T-helper 2 cell (primary cell): ENCODE data around the gene EEIG1.

Experiments
- DNase-seq, 5 experiments: peaks; one replicate each; pipeline versions ENCODE4 v3.0.0 to v3.0.0-alpha.2; 2012 to 2022

The EEIG1 gene

GRCh38 chr9:127959398-127959797 is 21.4 kb downstream of the EEIG1 start:
- no peak for DNase-seq

DNA sequence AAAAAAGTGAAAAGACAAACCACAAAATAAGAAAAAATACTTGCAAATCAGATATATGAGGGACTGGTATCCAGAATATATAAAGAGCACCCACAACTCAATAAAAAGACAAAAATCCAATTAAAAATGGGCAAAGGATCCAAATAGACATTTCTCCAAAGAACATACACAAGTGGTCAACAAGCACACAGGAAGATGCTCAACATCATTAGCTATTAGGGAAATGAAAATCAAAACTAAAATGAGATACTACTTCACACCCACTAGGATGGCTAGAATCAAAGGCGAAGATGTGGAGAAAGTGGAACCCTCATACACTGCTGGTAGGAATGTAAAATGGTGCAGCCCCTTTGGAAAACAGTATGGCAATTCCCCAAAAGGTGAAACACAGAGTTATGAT is 22.1 kb downstream of the EEIG1 start:
- DNase-seq = no peak

GRCh38 chr9:127955294-127956015 is 25.3 kb downstream of the EEIG1 start:
- DNase-seq = peak in 4 of 5 experiments; percentile 66 to 82 (median 74)

GRCh38 chr9:127954831-127955293 is 25.9 kb downstream of the EEIG1 start:
- DNase-seq = no peak

GRCh38 chr9:127953768-127954505 is 26.9 kb downstream of the EEIG1 start:
- DNase-seq = peak in 1 of 5 experiments; percentile 67

DNA sequence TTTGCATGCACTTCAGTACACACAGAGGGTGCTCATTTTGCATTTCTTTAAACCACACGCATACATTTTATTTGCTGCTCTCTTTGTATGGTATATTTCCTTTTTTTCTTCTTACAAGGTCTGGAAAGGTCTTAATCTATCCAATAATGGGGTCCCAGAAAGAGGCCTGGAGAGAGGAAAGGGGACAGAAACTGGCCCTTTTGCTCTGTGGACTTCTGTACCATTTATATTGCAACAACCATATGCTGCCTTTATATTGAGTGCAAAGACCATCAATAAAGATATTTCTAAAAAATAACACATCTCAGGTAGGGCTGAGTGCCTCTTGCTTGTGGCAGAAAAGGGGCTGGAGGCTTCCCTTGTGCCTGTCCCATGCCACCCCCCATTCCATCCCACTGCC is 27.6 kb downstream of the EEIG1 start:
- no peak for DNase-seq

- no peak for DNase-seq
Measured at GRCh38 chr9:127950513-127951289, 30.1 kb downstream of the EEIG1 start.

DNA sequence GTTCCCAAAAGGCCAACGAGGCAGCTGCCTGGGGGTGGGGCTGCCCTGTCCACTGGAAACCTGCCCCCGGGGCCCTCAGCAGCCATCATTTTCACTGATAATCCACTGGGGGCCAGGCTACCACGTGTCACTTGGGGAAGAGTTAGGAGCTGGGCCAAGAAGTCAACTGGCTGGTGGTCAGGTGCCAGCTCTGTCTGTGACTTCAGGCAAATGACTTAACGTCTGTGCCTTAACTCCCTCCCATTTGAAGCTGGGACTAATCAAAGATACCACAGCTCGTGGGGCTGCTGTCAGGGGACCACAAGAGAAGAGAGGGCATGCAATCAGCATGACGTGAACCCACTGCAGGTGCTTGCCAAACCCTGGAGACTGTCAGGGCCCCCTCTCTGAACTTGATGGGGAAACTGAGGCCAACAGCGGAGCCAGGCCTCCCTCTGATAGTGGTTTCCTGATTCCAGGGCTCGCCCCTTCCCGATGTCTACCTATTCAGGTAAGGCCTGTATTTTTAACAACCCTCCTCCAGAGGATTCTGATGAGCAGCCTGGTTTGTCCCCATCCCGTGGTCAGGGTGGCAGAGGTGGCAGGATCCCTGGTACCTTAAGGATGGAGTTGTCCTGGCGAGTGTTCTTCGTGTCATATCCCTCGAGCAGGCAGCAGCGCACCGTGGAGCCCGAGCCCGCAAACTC is 30.8 kb downstream of the EEIG1 start:
- DNase-seq = no peak

DNA sequence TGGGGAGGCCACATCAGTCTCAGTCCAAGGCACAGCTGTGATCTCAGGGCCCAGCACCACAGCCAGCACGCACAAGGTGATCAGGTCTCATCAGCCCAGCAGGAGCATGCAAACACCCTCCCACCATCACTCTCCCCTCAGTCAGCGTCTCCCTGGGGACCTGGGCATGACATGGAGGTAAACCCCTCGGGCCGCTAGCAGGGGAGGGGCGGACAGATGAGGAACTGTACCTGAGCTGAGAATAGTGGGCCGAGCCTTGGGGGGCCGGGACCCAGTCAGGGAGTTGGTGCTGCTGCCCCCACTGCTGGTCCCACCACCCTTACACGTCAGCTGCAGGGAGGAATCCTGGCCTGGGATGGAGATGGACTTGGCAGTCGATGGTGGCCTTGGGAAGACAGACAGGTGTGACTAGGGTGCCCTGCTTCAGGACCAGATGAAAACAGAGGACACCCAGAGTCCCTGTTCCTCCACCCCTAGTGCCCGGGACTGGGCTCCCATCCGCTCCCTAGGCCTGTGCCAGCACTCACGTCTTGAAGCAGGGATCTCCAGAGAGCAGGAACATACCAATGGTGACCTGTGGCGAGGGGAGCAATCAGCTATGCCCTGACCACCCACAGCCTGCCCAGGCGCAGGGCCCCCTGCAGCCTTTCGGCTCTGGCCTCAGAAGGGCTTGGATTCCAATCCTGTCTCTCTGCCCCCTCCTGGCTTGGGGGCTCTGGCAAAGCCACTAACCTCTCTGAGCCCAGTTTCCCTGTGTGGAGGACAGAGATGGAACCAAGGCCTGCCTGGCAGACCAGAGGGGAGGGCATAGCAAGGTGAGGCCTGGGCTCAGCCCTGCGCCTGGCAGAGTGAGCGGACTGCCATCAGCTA is 32.7 kb downstream of the EEIG1 start:
- DNase-seq = no peak

- no peak for DNase-seq
Measured at GRCh38 chr9:127946728-127947127, 34.1 kb downstream of the EEIG1 start.

DNA sequence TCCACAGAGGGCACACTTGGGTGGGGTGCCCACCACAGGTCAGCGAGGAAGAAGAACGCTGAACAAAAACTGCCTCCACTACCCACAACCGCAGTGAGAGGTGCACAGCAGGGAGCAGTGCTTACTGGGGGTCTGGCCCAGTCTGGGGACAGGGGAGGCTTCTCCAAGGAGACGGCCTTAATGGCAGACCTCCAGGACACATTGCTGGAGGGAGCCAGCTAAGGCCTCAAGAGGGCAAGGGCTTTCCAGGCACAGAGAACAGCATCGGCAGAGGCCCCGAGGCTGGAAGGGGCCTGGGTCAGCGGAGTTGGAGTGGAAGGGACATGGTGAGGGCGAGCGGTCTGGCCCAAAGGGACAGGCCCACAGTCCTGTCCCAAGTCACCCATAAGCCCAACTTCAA is 34.8 kb downstream of the EEIG1 start:
- DNase-seq = no peak

DNA sequence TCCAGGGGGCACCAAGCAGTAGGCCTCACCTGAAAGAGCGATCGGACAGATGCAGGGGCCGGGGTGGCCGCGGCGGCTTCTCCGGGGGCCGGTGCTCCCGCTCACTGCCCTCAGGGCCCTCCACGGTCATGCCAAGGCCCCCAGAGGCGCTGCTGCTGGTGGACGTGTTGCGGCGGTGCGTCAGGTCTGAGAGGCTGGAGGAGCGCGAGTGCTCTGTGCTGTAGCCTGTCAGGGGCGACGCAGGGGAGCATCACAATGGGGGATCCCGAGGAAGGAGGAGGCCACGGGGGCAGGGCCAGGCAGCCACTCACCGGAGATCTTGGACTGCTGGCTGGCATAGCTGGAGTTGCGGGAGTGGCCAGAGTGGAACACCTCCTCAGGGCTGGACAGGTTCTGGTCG is 35.5 kb downstream of the EEIG1 start:
- no peak for DNase-seq

GRCh38 chr9:127944586-127945218 is 36.1 kb downstream of the EEIG1 start:
- DNase-seq = no peak

DNA sequence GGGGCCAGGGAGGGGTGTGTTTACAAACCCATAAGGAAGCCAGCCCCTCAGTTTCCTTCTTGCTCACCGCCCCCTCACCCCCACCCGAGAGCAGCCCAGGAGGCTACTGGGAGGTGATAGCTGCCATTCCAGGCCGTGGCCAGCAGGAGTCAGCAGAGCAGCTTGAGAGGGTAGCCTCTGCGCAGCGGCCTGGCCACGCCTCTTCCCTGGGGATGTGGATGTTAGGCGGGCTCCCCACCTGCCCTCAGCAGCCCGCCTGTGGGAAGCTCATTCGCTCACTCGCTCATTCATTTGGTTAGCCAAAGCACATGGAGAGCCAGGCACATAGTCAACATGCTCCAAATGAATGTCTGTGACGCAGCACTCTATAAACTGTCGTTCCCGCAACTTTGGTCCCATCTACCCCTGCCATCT is 37.1 kb downstream of the EEIG1 start:
- peak; percentile 52 to 74 (median 68) for DNase-seq

DNA sequence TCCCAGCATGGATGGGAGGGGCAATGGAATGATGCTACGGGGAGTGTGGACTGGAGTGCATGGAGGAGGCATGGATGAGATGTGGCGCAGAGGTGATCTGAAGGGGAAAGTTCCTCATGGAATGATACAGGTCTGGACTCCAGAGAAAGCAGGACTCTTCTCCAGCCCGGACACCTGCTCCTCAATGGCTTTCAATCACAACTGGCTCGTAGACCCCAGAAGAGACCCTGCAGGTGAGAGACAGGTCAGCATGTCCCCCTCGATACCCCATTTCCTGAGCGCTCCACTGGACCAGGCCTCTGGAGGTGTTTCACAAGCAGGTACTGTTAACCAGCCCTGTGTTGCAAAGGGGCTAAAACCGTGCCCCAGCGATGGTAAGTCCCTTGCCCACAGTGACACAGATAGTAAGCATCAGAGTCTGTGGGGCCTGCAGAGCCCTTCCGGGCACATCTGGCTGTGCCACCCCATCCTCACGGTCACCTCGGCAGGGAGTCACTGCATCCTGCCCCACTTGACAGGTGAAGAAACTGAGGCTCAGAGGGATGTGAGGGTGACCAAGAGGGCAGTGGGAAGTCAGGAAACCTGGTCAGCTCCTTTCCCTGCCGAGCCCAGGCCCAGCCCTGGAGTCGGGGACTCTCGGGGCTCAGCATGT is 37.7 kb downstream of the EEIG1 start:
- DNase-seq = no peak

DNA sequence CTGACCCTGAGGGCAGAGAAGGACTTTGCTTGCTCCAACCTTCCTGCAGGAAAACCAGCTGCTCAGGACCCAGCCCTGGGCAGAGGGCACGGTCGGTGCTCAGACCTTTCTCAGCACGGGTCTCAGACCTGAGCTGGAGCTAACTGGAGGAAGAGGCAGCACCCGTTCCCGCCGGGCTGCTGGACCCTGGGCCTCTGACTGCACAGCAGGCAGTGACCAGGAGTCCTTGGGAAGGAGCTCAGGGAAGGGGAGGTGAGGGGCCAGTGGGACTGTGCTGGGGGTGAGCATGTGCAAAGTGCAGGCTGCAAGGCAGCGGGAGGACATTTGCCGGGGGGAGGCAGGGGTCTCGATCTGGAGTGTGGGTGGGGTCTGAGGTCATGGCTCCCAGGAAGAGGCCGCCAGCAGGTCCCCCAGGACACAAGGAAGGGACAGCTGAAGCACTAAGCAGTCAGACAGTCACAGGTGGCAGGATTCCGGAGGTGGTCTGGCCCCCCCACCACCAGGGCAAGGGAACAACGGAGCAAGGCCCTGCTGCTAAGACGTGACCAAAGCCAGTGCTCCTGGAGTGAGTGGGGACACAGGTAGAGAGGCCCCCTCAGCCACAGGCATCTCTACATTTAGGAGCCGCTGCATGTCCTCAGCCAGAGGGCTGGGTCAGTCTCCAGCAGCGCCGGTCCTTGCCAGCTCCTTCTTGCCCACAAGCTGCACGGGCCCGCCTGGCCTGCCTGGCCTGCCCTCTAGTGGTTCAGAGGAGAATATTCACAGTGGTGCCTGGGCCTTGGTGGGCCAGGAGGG is 38.4 kb downstream of the EEIG1 start:
- peak in 3 of 5 experiments; percentile 33 to 56 (median 40) for DNase-seq

GRCh38 chr9:127941961-127942215 is 38.9 kb downstream of the EEIG1 start:
- no peak for DNase-seq

- no peak for DNase-seq
Measured at GRCh38 chr9:127941062-127941960, 39.5 kb downstream of the EEIG1 start.

- DNase-seq = no peak
Measured at GRCh38 chr9:127940593-127940992, 40.2 kb downstream of the EEIG1 start.
